GM18909 (cell line): ENCODE measurements around the gene TUBB4A.

Experiments
- ATAC-seq: cut with Tn5 transposase; IDR thresholded peaks from one replicate; pipeline ENCODE4 v1.9.1; 2021; ENCODE audit warnings: mild to moderate bottlenecking; ENCODE audit not compliant: unreplicated experiment, poor library complexity

The TUBB4A gene

GRCh38 chr19:6499052-6499790, 2.9 kb downstream of the TUBB4A start:
- ATAC-seq = no peak

GRCh38 chr19:6498294-6499036, 3.6 kb downstream of the TUBB4A start:
- ATAC-seq = no peak

GRCh38 chr19:6495947-6496346, 6.2 kb downstream of the TUBB4A start:
- ATAC-seq = no peak

DNA sequence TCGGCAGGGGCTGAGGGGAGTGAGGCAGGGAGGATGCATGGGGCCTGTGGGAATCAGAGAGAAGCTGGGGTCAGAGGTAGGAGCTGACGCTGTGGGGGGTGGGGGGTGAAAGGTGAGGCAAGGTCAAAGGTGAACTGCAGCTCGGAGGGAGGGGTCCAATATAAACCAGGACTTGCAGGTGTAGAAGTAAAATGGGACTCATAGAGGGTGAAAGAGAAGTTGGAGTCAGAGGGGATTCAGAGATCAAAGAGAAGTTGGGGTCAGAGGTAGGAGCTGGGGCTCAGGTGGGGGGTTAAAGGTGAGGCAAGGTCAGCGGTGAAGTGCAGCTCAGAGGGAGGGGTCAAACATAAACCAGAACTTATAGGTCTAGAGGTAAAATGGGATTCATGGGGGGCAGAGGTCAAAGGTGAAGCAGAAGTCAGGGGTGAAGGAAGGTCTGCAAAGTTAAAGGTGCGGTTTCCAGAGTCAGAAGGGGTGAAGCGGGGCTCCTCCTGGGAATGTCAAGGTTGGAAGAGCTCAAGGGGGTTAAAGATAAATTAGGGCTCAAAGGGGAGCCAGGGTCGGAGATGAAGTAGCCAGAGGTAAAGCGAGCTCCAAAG, 7.6 kb downstream of the TUBB4A start:
- no peak for ATAC-seq

- ATAC-seq = no peak
These were observed 10.1 kb downstream of the TUBB4A start for GRCh38 chr19:6491802-6492592.

GRCh38 chr19:6490134-6490533, 12.0 kb downstream of the TUBB4A start:
- ATAC-seq = no peak

- ATAC-seq = no peak
These were observed 12.6 kb downstream of the TUBB4A start for GRCh38 chr19:6489278-6490061.

GRCh38 chr19:6484831-6485230, 17.3 kb downstream of the TUBB4A start:
- no peak for ATAC-seq

- no peak for ATAC-seq
These were observed 17.9 kb downstream of the TUBB4A start for GRCh38 chr19:6484230-6484629.

- ATAC-seq = no peak
These were observed 18.9 kb downstream of the TUBB4A start for GRCh38 chr19:6483235-6483634.

GRCh38 chr19:6482343-6482686, 19.8 kb downstream of the TUBB4A start:
- ATAC-seq = no peak

GRCh38 chr19:6481541-6482342, 20.4 kb downstream of the TUBB4A start, which contains the start of gene DENND1C:
DENND1C (minus strand) TSS chr19:6481787; CDS start chr19:6481695, 92 bp downstream.
- no peak for ATAC-seq

DNA sequence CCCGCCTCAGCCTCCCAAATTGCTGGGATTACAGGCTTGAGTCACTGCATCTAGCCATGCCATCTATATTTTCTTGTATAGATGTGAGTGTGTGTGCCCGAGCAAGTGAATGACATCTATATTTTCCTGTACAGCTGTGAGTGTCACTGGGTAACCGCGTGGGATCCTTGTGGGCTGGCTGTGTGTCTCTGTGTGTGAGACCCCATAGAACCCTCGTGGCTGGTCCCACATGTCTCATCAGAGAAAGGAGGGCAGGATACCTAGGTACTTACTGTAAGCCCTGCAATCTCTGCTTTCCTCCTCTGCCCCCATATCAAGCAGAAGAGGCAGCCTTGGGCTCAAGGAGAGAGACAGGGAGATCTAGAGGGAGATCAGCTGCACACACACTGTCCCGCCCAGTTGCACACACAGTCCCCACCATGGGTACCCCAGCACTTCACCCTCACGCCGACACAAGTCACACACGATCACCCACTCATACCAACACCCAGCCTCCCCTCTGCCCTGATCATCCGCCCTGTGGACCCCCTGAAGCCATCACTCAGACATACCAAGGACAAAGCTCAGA, 21.2 kb downstream of the TUBB4A start:
- no peak for ATAC-seq

GRCh38 chr19:6479836-6480398, 22.2 kb downstream of the TUBB4A start:
- no peak for ATAC-seq

DNA sequence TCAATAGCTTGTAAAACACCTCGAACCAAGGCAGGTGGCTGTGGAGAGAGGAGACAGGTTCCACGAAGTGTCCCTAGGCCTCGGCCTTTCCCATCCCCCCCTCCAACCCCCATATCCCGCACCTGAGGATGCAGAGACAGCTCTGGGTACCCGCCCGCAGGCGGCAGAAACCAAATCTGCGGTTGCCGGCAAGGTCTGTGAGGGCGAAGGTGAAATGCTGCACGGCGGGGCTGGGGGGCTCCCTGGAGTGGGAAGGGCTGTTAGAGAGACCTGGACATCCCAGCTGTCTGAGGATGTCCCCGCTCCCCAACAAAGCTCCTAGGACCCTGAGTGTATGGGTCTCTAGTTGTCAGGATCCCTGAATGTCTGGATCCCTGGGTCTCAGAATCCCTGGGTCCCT, 23.3 kb downstream of the TUBB4A start:
- ATAC-seq = no peak

DNA sequence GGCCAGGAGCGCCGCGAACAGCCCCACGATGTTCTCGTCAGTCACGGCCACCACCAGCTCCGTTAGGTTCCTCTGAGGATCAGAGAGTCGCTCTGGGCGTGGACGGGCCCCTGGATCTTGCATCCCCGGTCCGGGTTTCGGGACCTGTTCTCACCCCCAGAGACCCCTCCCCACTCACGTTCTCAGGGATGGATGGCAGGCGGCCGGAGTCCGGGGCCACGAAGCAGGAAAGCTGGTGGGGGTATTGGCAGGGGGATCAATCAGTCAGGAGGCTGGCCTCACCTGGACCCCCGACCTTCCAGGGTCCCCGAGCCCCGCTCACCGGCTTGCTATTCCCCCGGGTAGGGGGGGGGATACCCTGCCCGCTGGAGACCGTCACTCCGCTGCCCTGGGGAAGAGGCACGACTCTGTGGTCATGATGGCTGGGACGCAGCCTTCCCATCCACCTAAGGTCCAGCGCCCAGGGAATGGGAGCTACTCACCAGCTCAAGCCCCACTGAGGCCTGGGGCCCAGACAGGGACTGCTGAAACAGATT, 25.1 kb downstream of the TUBB4A start:
- ATAC-seq = no peak

GRCh38 chr19:6476155-6476895, 25.8 kb downstream of the TUBB4A start:
- ATAC-seq = no peak
